KBM-7 (cell line): ENCODE data around the gene PECR.
A peak's percentile ranks its signal among the peaks of the same experiment; 100 is the strongest.
"Not testable (repeated sequence)": the region's sequence is repeated elsewhere in the genome, so short reads cannot be mapped to it uniquely, and the experiment has no call there.

Experiments used
- DNase-seq: peaks from one replicate; pipeline ENCODE4 v3.0.0-alpha.2; 2015
- in situ Hi-C: fragments of 300-500 bp; cut with MboI; formaldehyde crosslinking; loops from 2 replicates; pipeline ENCODE4 v1.14.3; 2020; ENCODE audit warnings: low sequenced_read_pairs, low pct_unique_long_range_greater_than_20kb, mixed read lengths

The PECR gene

GRCh38 chr2:216108310-216108966 is 26.8 kb upstream of the PECR start:
- in situ Hi-C loops, result no loop called here
- no peak for DNase-seq

- DNase-seq, result no peak
- in situ Hi-C loops, result no loop called here
Measured at GRCh38 chr2:216107760-216108159, 26.2 kb upstream of the PECR start.

- in situ Hi-C loops, result no loop called here
- DNase-seq, result no peak
Measured at GRCh38 chr2:216107320-216107719, 25.7 kb upstream of the PECR start.

- DNase-seq, result no peak
- in situ Hi-C loops, result no loop called here
Measured at GRCh38 chr2:216104691-216105090, 23.1 kb upstream of the PECR start.

GRCh38 chr2:216103213-216103612 is 21.6 kb upstream of the PECR start:
- DNase-seq, result no peak
- in situ Hi-C loops, result no loop called here

GRCh38 chr2:216101109-216101508 is 19.5 kb upstream of the PECR start:
- in situ Hi-C loops, result no loop called here
- DNase-seq, result no peak

- no peak for DNase-seq
- in situ Hi-C loops, result no loop called here
Measured at GRCh38 chr2:216098421-216099334, 17.1 kb upstream of the PECR start.

GRCh38 chr2:216094701-216095100 is 13.1 kb upstream of the PECR start:
- in situ Hi-C loops, result no loop called here
- DNase-seq, result no peak

GRCh38 chr2:216092646-216093045 is 11.0 kb upstream of the PECR start:
- DNase-seq, result no peak
- in situ Hi-C loops, result no loop called here

GRCh38 chr2:216090369-216090786 is 8.8 kb upstream of the PECR start:
- in situ Hi-C loops, result no loop called here
- DNase-seq, result no peak

- DNase-seq, result no peak
- in situ Hi-C loops, result no loop called here
Measured at GRCh38 chr2:216086207-216086893, 4.7 kb upstream of the PECR start.

- in situ Hi-C loops, result no loop called here
- DNase-seq, result no peak
Measured at GRCh38 chr2:216084547-216084946, 2.9 kb upstream of the PECR start.

GRCh38 chr2:216083464-216084281 is 2.1 kb upstream of the PECR start:
- in situ Hi-C loops, result no loop called here
- no peak for DNase-seq

- in situ Hi-C loops, result no loop called here
- peak; percentile 44 for DNase-seq
Measured at GRCh38 chr2:216082805-216083204, 1.2 kb upstream of the PECR start.

GRCh38 chr2:216082117-216082711 is 605 bp upstream of the PECR start:
- in situ Hi-C loops, result no loop called here
- DNase-seq, result no peak

GRCh38 chr2:216081012-216081411 is 597 bp downstream of the PECR start:
- DNase-seq, result peak; percentile 5
- in situ Hi-C loops, result no loop called here

- DNase-seq, in situ Hi-C loops: not testable (repeated sequence)
Measured at GRCh38 chr2:216080048-216080447, 1.6 kb downstream of the PECR start.

- DNase-seq, result no peak
- in situ Hi-C loops, result no loop called here
Measured at GRCh38 chr2:216078776-216079175, 2.8 kb downstream of the PECR start.
